ENCODE data around the gene MAN2A2. TPM values are rescaled to one million over a fixed set of nuclear protein-coding genes. Genes with fewer than 3 reads are reported as not detected.

Gene MAN2A2
- total and polyA plus RNA-seq, 2 experiments from 2014 or later: 4.3 to 7.7 TPM

- DNase-seq: no peak
- H3F3A ChIP-seq (ENCODE audit: insufficient read depth): peaks cover 10% of the 10 kb centered on the region
- no peaks in the 10 kb centered on the region for H4K20me1 ChIP-seq (ENCODE audit: insufficient read depth)
- H2AFZ ChIP-seq: no peak overlapping the region
- no peaks in the 10 kb centered on the region for H3K9me3 ChIP-seq (ENCODE audit: low read depth)
- H3K27ac ChIP-seq: no peak overlapping the region
- no peak overlapping the region for H3K4me2 ChIP-seq (ENCODE audit: unreplicated experiment)
- H3K27me3 ChIP-seq (replicated peaks; ENCODE audit: insufficient read depth): no peaks in the 10 kb centered on the region
- peaks cover 21% of the 10 kb centered on the region for H3K4me1 ChIP-seq (ENCODE audit: insufficient read depth)
- no peak for TF ChIP-seq EZH2phosphoT487 (IDR thresholded peaks at IDR 0.05; ENCODE audit: insufficient read depth, low read depth)
- TF ChIP-seq EZH2 (IDR thresholded peaks at IDR 0.05; ENCODE audit: insufficient read depth, poor library complexity, severe bottlenecking): no peak
- H3K79me2 ChIP-seq (ENCODE audit: insufficient read depth): peaks cover 57% of the 10 kb centered on the region
- WGBS, 2 experiments (ENCODE audit: low coverage in 1 of 2, low lambda C conversion rate in 2 of 2, missing lambda C conversion rate in 2 of 2): 93 to 97% methylated on average over 8 to 12 of the region's 12 CpGs
- peaks cover 5% of the 10 kb centered on the region; the same call in 1 of the 2 replicates for H3K36me3 ChIP-seq (ENCODE audit: low read depth)
- H3K9ac ChIP-seq: no peak overlapping the region
- H3K4me3 ChIP-seq: no peak overlapping the region
- H3K9me2 ChIP-seq (ENCODE audit: insufficient read depth): no peaks in the 10 kb centered on the region
- in situ Hi-C loops (cut with MboI): loop anchor here (25.0 kb wide), 1 partner anchor 563 kb away; no protein-coding TSS in a partner anchor
These were observed 27.5 kb upstream of the MAN2A2 start for GRCh38 chr15:90875549-90875981.

- H3K9me3 ChIP-seq (ENCODE audit: low read depth): no peaks in the 10 kb centered on the region
- H3K9me2 ChIP-seq (ENCODE audit: insufficient read depth): no peaks in the 10 kb centered on the region
- DNase-seq: no peak
- H3K4me2 ChIP-seq (ENCODE audit: unreplicated experiment): no peak overlapping the region
- no peak overlapping the region for H3K9ac ChIP-seq
- H3K4me3 ChIP-seq: no peak overlapping the region
- H3K36me3 ChIP-seq (ENCODE audit: low read depth): peaks cover 5% of the 10 kb centered on the region; the same call in 1 of the 2 replicates
- peaks cover 7% of the 10 kb centered on the region for H3F3A ChIP-seq (ENCODE audit: insufficient read depth)
- WGBS, 2 experiments (ENCODE audit: low coverage in 1 of 2, low lambda C conversion rate in 2 of 2, missing lambda C conversion rate in 2 of 2): 94 to 98% methylated on average over 10 to 20 of the region's 20 CpGs
- TF ChIP-seq EZH2phosphoT487 (IDR thresholded peaks at IDR 0.05; ENCODE audit: insufficient read depth, low read depth): no peak
- no peak for TF ChIP-seq EZH2 (IDR thresholded peaks at IDR 0.05; ENCODE audit: insufficient read depth, poor library complexity, severe bottlenecking)
- no peaks in the 10 kb centered on the region for H3K27me3 ChIP-seq (replicated peaks; ENCODE audit: insufficient read depth)
- H3K27ac ChIP-seq: no peak overlapping the region
- H2AFZ ChIP-seq: no peak overlapping the region
- in situ Hi-C loops (cut with MboI): loop anchor here (25.0 kb wide), 1 partner anchor 564 kb away; no protein-coding TSS in a partner anchor
- H4K20me1 ChIP-seq (ENCODE audit: insufficient read depth): no peaks in the 10 kb centered on the region
- peaks cover 52% of the 10 kb centered on the region for H3K79me2 ChIP-seq (ENCODE audit: insufficient read depth)
- H3K4me1 ChIP-seq (ENCODE audit: insufficient read depth): peaks cover 19% of the 10 kb centered on the region
These were observed 27.1 kb upstream of the MAN2A2 start for GRCh38 chr15:90876046-90876445.

GRCh38 chr15:90876512-90877170, 26.5 kb upstream of the MAN2A2 start:
- no peak overlapping the region for H3K4me2 ChIP-seq (ENCODE audit: unreplicated experiment)
- peaks cover 7% of the 10 kb centered on the region for H3F3A ChIP-seq (ENCODE audit: insufficient read depth)
- DNase-seq: no peak
- H3K9me2 ChIP-seq (ENCODE audit: insufficient read depth): no peaks in the 10 kb centered on the region
- H3K36me3 ChIP-seq (ENCODE audit: low read depth): peaks cover 5% of the 10 kb centered on the region; the same call in 1 of the 2 replicates
- peaks cover 19% of the 10 kb centered on the region for H3K4me1 ChIP-seq (ENCODE audit: insufficient read depth)
- H3K79me2 ChIP-seq (ENCODE audit: insufficient read depth): peaks cover 50% of the 10 kb centered on the region
- H2AFZ ChIP-seq: no peak overlapping the region
- no peak overlapping the region for H3K27ac ChIP-seq
- H3K27me3 ChIP-seq (replicated peaks; ENCODE audit: insufficient read depth): no peaks in the 10 kb centered on the region
- TF ChIP-seq EZH2phosphoT487 (IDR thresholded peaks at IDR 0.05; ENCODE audit: insufficient read depth, low read depth) (no peak), EZH2 (IDR thresholded peaks at IDR 0.05; ENCODE audit: insufficient read depth, poor library complexity, severe bottlenecking) (no peak)
- 89 to 92% methylated on average over 15 of the region's 15 CpGs for WGBS, 2 experiments (ENCODE audit: low coverage in 1 of 2, low lambda C conversion rate in 2 of 2, missing lambda C conversion rate in 2 of 2)
- H3K9ac ChIP-seq: no peak overlapping the region
- no peaks in the 10 kb centered on the region for H4K20me1 ChIP-seq (ENCODE audit: insufficient read depth)
- in situ Hi-C loops (cut with MboI): loop anchor here (25.0 kb wide), 1 partner anchor 564 kb away; no protein-coding TSS in a partner anchor
- H3K4me3 ChIP-seq: no peak overlapping the region
- H3K9me3 ChIP-seq (ENCODE audit: low read depth): no peaks in the 10 kb centered on the region

GRCh38 chr15:90877315-90877714, 25.8 kb upstream of the MAN2A2 start:
- in situ Hi-C loops (cut with MboI): loop anchor here (25.0 kb wide), 1 partner anchor 565 kb away; no protein-coding TSS in a partner anchor
- H3K27ac ChIP-seq: no peak overlapping the region
- no peaks in the 10 kb centered on the region for H3K9me3 ChIP-seq (ENCODE audit: low read depth)
- no peak overlapping the region for H2AFZ ChIP-seq
- H4K20me1 ChIP-seq (ENCODE audit: insufficient read depth): no peaks in the 10 kb centered on the region
- H3K36me3 ChIP-seq (ENCODE audit: low read depth): peaks cover 5% of the 10 kb centered on the region; the same call in 1 of the 2 replicates
- no peak overlapping the region for H3K4me2 ChIP-seq (ENCODE audit: unreplicated experiment)
- WGBS, 2 experiments (ENCODE audit: low coverage in 1 of 2, low lambda C conversion rate in 2 of 2, missing lambda C conversion rate in 2 of 2): 91 to 98% methylated on average over 11 to 14 of the region's 14 CpGs
- H3K4me3 ChIP-seq: no peak overlapping the region
- peaks cover 4% of the 10 kb centered on the region for H3F3A ChIP-seq (ENCODE audit: insufficient read depth)
- DNase-seq: no peak
- H3K4me1 ChIP-seq (ENCODE audit: insufficient read depth): peaks cover 18% of the 10 kb centered on the region
- peaks cover 43% of the 10 kb centered on the region for H3K79me2 ChIP-seq (ENCODE audit: insufficient read depth)
- no peaks in the 10 kb centered on the region for H3K9me2 ChIP-seq (ENCODE audit: insufficient read depth)
- no peak overlapping the region for H3K9ac ChIP-seq
- no peak for TF ChIP-seq EZH2 (IDR thresholded peaks at IDR 0.05; ENCODE audit: insufficient read depth, poor library complexity, severe bottlenecking)
- no peak for TF ChIP-seq EZH2phosphoT487 (IDR thresholded peaks at IDR 0.05; ENCODE audit: insufficient read depth, low read depth)
- H3K27me3 ChIP-seq (replicated peaks; ENCODE audit: insufficient read depth): no peaks in the 10 kb centered on the region

Data from GM23248 (cell line).